GM12878 (cell line): ENCODE data around the gene RAB34. TPM values are rescaled to one million over a fixed set of nuclear protein-coding genes. Genes with fewer than 3 reads are reported as not detected.

Experiments used
- ATAC-seq: fragments of 200-7000 bp; cut with Tn5 transposase; 3 replicates; pipeline ENCODE4 v1.9.1; 2020; ENCODE audit warnings: mild to moderate bottlenecking, moderate library complexity
- BruUV-seq: library from RNA; stranded (reverse); fragments of 400-500 nt; replicated peaks from 2 replicates; lab custom pipeline; 2021; lab: Mats Ljungman, UMichigan
- CTCF ChIA-PET: fragments of 300-600 bp; sonication (Branson Sonifier 250); formaldehyde crosslinking; extraction: SDS; loops from one replicate; lab custom pipeline; 2021; ENCODE audit warnings: inconsistent platforms; lab: Yijun Ruan, JAX
- POLR2A ChIA-PET: fragments of 350-600 bp; formaldehyde crosslinking; extraction: SDS; loops from one replicate; lab custom pipeline; 2021; ENCODE audit warnings: inconsistent platforms; lab: Charles Lee
- RAD21 ChIA-PET: fragments of 300-600 bp; sonication (Branson Sonifier 250); formaldehyde crosslinking; loops from one replicate; lab custom pipeline; 2023; ENCODE audit warnings: antibody characterized with exemption; ENCODE audit not compliant: unreplicated experiment; lab: Charles Lee
- SMC1A ChIA-PET: fragments of 300-600 bp; sonication (Branson Sonifier 250); formaldehyde crosslinking; loops from one replicate; lab custom pipeline; 2023; ENCODE audit not compliant: unreplicated experiment, uncharacterized antibody; lab: Charles Lee
- DNase-seq: peaks from one replicate; pipeline ENCODE4 v3.0.0-alpha.2; 2011; ENCODE audit warnings: low read depth, low spot score
- FAIRE-seq: peaks from 3 replicates; lab custom pipeline; 2011; peaks lifted over from hg19 to GRCh38; lab: Jason Lieb, UNC
- H2AFZ ChIP-seq: 2 replicates; pipeline ENCODE4 v1.6.0; 2011; ENCODE audit warnings: low read depth, low read length, control low read depth; ENCODE audit not compliant: control insufficient read depth
- H3K27ac ChIP-seq: 2 replicates; pipeline ENCODE4 v1.5.1; 2011; ENCODE audit warnings: control low read depth; ENCODE audit not compliant: control insufficient read depth, insufficient read depth
- H3K27me3 ChIP-seq, 2 experiments: replicated peaks in 1 of 2; 2 replicates each; pipeline versions ENCODE4 v1.6.0 to v1.6.1; 2011; ENCODE audit warnings: low read length in 1 of 2; ENCODE audit not compliant: control insufficient read depth in 2 of 2, insufficient read depth in 2 of 2
- H3K36me3 ChIP-seq, 2 experiments: 2 replicates each; pipeline ENCODE4 v1.5.1; 2011; ENCODE audit warnings: low read length in 1 of 2; ENCODE audit not compliant: control insufficient read depth in 2 of 2, insufficient read depth in 2 of 2
- H3K4me1 ChIP-seq: 2 replicates; pipeline ENCODE4 v1.6.1; 2011; ENCODE audit warnings: mild to moderate bottlenecking, low read length, moderate library complexity, mixed read lengths; ENCODE audit not compliant: control insufficient read depth, insufficient read depth
- H3K4me2 ChIP-seq: 2 replicates; pipeline ENCODE4 v1.6.0; 2011; ENCODE audit warnings: control low read depth; ENCODE audit not compliant: control insufficient read depth, insufficient read depth
- H3K4me3 ChIP-seq: fragments of 200-600 bp; sonication (generic); 2 replicates; pipeline ENCODE4 v1.5.1; 2016
- H3K79me2 ChIP-seq: 2 replicates; pipeline ENCODE4 v1.6.0; 2011; ENCODE audit warnings: low read length; ENCODE audit not compliant: control insufficient read depth, insufficient read depth
- H3K9ac ChIP-seq: 2 replicates; pipeline ENCODE4 v1.8.0; 2011; ENCODE audit warnings: low read length, control low read depth, mixed read lengths; ENCODE audit not compliant: control insufficient read depth, insufficient read depth
- H3K9me3 ChIP-seq: replicated peaks from 3 replicates; pipeline ENCODE4 v1.5.1; 2011; ENCODE audit warnings: mild to moderate bottlenecking, low read length; ENCODE audit not compliant: control insufficient read depth, insufficient read depth
- H4K20me1 ChIP-seq: 2 replicates; pipeline ENCODE4 v1.6.0; 2011; ENCODE audit not compliant: control insufficient read depth, insufficient read depth
- BRCA1 ChIP-seq: IDR thresholded peaks from 2 replicates; pipeline ENCODE4 v1.6.1; 2011; ENCODE audit warnings: low read depth, low read length, improper control_type of control experiment
- IRF3 ChIP-seq: fragments of 450-650 bp; IDR thresholded peaks from 2 replicates; pipeline ENCODE4 v1.6.1; 2014; ENCODE audit warnings: mild to moderate bottlenecking
- IRF5 ChIP-seq: fragments of 450-650 bp; IDR thresholded peaks from 2 replicates; pipeline ENCODE4 v1.6.1; 2017; ENCODE audit warnings: borderline replicate concordance
- MAX ChIP-seq: IDR thresholded peaks from 2 replicates; pipeline ENCODE4 v1.6.1; 2012; ENCODE audit warnings: low read depth, low read length, improper control_type of control experiment
- MTA2 ChIP-seq: fragments of 450-650 bp; IDR thresholded peaks from 2 replicates; pipeline ENCODE4 v1.6.1; 2016; ENCODE audit warnings: low read depth, mild to moderate bottlenecking, moderate library complexity
- RBBP5 ChIP-seq: fragments of 200-600 bp; sonication (generic); conservative IDR thresholded peaks from 2 replicates; pipeline ENCODE4 v1.6.1; 2016
- RCOR1 ChIP-seq: conservative IDR thresholded peaks from 2 replicates; pipeline ENCODE4 v1.6.1; 2012; ENCODE audit warnings: low read depth, low read length, improper control_type of control experiment
- SKIL ChIP-seq: fragments of 450-650 bp; IDR thresholded peaks from 2 replicates; pipeline ENCODE4 v1.6.1; 2017; ENCODE audit warnings: mild to moderate bottlenecking, low read depth, inconsistent platforms; ENCODE audit not compliant: poor library complexity, severe bottlenecking
- SMC3 ChIP-seq: IDR thresholded peaks from 2 replicates; pipeline ENCODE4 v1.6.1; 2011; ENCODE audit warnings: low read length, improper control_type of control experiment, borderline replicate concordance
- SREBF1 ChIP-seq: IDR thresholded peaks from 2 replicates; pipeline ENCODE4 v1.6.1; 2012; ENCODE audit warnings: mild to moderate bottlenecking, low read length
- STAT1 ChIP-seq: fragments of 450-650 bp; conservative IDR thresholded peaks from 2 replicates; pipeline ENCODE4 v1.6.1; 2014; ENCODE audit warnings: antibody characterized with exemption, mild to moderate bottlenecking
- SUPT20H ChIP-seq: IDR thresholded peaks from 2 replicates; pipeline ENCODE4 v1.6.1; 2011; ENCODE audit warnings: low read depth, mild to moderate bottlenecking, low read length, moderate library complexity, borderline replicate concordance; ENCODE audit not compliant: control insufficient read depth
- SUZ12 ChIP-seq: fragments of 200-600 bp; sonication (generic); IDR thresholded peaks from one replicate; pipeline ENCODE4 v1.6.1; 2018; ENCODE audit warnings: antibody characterized with exemption, mild to moderate bottlenecking; ENCODE audit not compliant: unreplicated experiment
- TCF3 ChIP-seq: IDR thresholded peaks from 2 replicates; pipeline ENCODE4 v1.6.1; 2012; ENCODE audit warnings: low read depth, mild to moderate bottlenecking, low read length, borderline replicate concordance; ENCODE audit not compliant: insufficient read depth
- ZBTB11 ChIP-seq: fragments of 450-650 bp; formaldehyde crosslinking; IDR thresholded peaks from 2 replicates; pipeline ENCODE4 v1.5.0; 2022; ENCODE audit warnings: mild to moderate bottlenecking, missing genetic modification characterization
- WGBS: methylation state at CpG from one replicate; pipeline ENCODE4 v1.1.6; 2016; ENCODE audit warnings: low lambda C conversion rate; ENCODE audit not compliant: insufficient replicate concordance, insufficient coverage; ENCODE audit errors: missing lambda C conversion rate; 5-methylcytosine and 5-hydroxymethylcytosine counted together
- in situ Hi-C: fragments of 300-500 bp; cut with MboI; formaldehyde crosslinking; loops from 9 replicates; pipeline ENCODE4 v1.14.3; 2018; ENCODE audit warnings: mixed read lengths
- intact Hi-C: fragments of 100-400 bp; cut with micrococcal nuclease; formaldehyde crosslinking; loops from one replicate; pipeline ENCODE4 v1.14.2; 2022; ENCODE audit not compliant: unreplicated experiment
- polyA plus RNA-seq, 11 experiments: library from polyadenylated mRNA; depleted of rRNA in 4 of 11; unstranded in 6 of 11; stranded (reverse) in 5 of 11; fragments of >200 nt; fragmentation: Nextera tagmentation in 4 of 11; fragmentation: Illumina TruSeq in 1 of 11; extraction: Ambion mirVana in 4 of 11; extraction: Trizol in 1 of 11; gene quantifications; 1 replicate in 1 of 11; 2 replicates in 10 of 11; pipeline versions ENCODE4 v1.2.1 to v1.2.3, GENCODE V29; 2011 to 2016; ENCODE audit warnings: inconsistent platforms in 2 of 11, missing spikeins in 2 of 11, low read depth in 1 of 11
- total RNA-seq, 4 experiments: library from RNA; depleted of rRNA in 3 of 4; stranded (reverse); fragments of >200 nt in 3 of 4; fragmentation: Illumina TruSeq in 1 of 4; extraction: Trizol in 1 of 4; gene quantifications; 2 replicates each; pipeline versions ENCODE4 v1.2.1 to v1.2.3, GENCODE V29; 2013 to 2021

Gene RAB34
- total and polyA plus RNA-seq, 10 of the 15 experiments (the other 5 are each of a cell fraction or from before 2014, with no cell fraction given) = 0.37 to 46.4 (median 32.8) TPM

- H3K4me1 ChIP-seq = peaks cover 2% of the 10 kb centered on the region; the same call in 1 of the 2 replicates
- no peak overlapping the region for H3K9ac ChIP-seq
- peaks cover 3 to 14% of the 10 kb centered on the region in 2 experiments; a peak in 2 of 4 replicates for H3K36me3 ChIP-seq
- no peak overlapping the region for H3K4me3 ChIP-seq
- FAIRE-seq = no peak
- DNase-seq = no peak
- WGBS = 82% methylated on average over 5 of the region's 7 CpGs
- ChIA-PET RAD21 (no interaction called here), POLR2A (no interaction called here), SMC1A (no interaction called here), CTCF (interaction anchor here (1.5 kb wide), 1 partner anchor 130 kb away, joined by 3 read pairs; the partner anchor contains the start of gene ALDOC)
- no peaks in the 10 kb centered on the region for H4K20me1 ChIP-seq
- intact Hi-C loops (no loop called here), in situ Hi-C loops (no loop called here)
- no TSS peak for BruUV-seq
- H3K27me3 ChIP-seq = no peaks in the 10 kb centered on the region
- ATAC-seq = no peak
- no peak overlapping the region for H3K4me2 ChIP-seq
- H3K9me3 ChIP-seq = no peaks in the 10 kb centered on the region
- H3K27ac ChIP-seq = no peak overlapping the region
- no peak overlapping the region for H2AFZ ChIP-seq
- H3K79me2 ChIP-seq = no peaks in the 10 kb centered on the region
- TF ChIP-seq SMC3 (no peak), SUZ12 (no peak), BRCA1 (no peak), MTA2 (no peak), MAX (no peak), SUPT20H (no peak), SREBF1 (no peak), IRF3 (no peak), RBBP5 (no peak), SKIL (no peak), STAT1 (no peak), IRF5 (no peak), TCF3 (no peak), RCOR1 (no peak), ZBTB11 (CRISPR knock-in tag) (no peak)
These were observed 11.0 kb downstream of the RAB34 start for GRCh38 chr17:28706471-28707338.
